ENCODE data around the gene PANX2. TPM values are rescaled to one million over a fixed set of nuclear protein-coding genes. Genes with fewer than 3 reads are reported as not detected.
"Not testable (repeated sequence)": the region's sequence is repeated elsewhere in the genome, so short reads cannot be mapped to it uniquely, and the experiment has no call there.

Gene PANX2
- total RNA-seq, 1 experiment from 2014 or later: 4.2 TPM

- DNase-seq (ENCODE audit: extremely low read depth, low read depth): not testable (repeated sequence)
Observed at GRCh38 chr22:50168490-50169180, 1.9 kb upstream of the PANX2 start.

- no peak for DNase-seq (ENCODE audit: extremely low read depth, low read depth)
Observed at GRCh38 chr22:50169181-50169759, 1.3 kb upstream of the PANX2 start.

- DNase-seq (ENCODE audit: extremely low read depth, low read depth): peak; percentile 34
Observed at GRCh38 chr22:50169774-50170341, 673 bp upstream of the PANX2 start.

GRCh38 chr22:50171319-50171964 is 911 bp downstream of the PANX2 start:
- DNase-seq (ENCODE audit: extremely low read depth, low read depth): no peak

GRCh38 chr22:50171965-50172421 is 1.5 kb downstream of the PANX2 start:
- DNase-seq (ENCODE audit: extremely low read depth, low read depth): no peak

- DNase-seq (ENCODE audit: extremely low read depth, low read depth): no peak
Observed at GRCh38 chr22:50173311-50173982, 2.9 kb downstream of the PANX2 start.

- DNase-seq (ENCODE audit: extremely low read depth, low read depth): no peak
Observed at GRCh38 chr22:50173983-50174355, 3.4 kb downstream of the PANX2 start.

GRCh38 chr22:50174382-50175190 is 4.1 kb downstream of the PANX2 start:
- DNase-seq (ENCODE audit: extremely low read depth, low read depth): no peak

- DNase-seq (ENCODE audit: extremely low read depth, low read depth): no peak
Observed at GRCh38 chr22:50175191-50175461, 4.6 kb downstream of the PANX2 start.

GRCh38 chr22:50175921-50176849 is 5.7 kb downstream of the PANX2 start:
- no peak for DNase-seq (ENCODE audit: extremely low read depth, low read depth)

GRCh38 chr22:50176850-50177536 is 6.5 kb downstream of the PANX2 start:
- no peak for DNase-seq (ENCODE audit: extremely low read depth, low read depth)

- DNase-seq (ENCODE audit: extremely low read depth, low read depth): no peak
Observed at GRCh38 chr22:50177537-50178470, 7.3 kb downstream of the PANX2 start.

- DNase-seq (ENCODE audit: extremely low read depth, low read depth): no peak
Observed at GRCh38 chr22:50178471-50178864, 7.9 kb downstream of the PANX2 start.

GRCh38 chr22:50178871-50179869 is 8.6 kb downstream of the PANX2 start:
- DNase-seq (ENCODE audit: extremely low read depth, low read depth): no peak

GRCh38 chr22:50179937-50180726 is 9.6 kb downstream of the PANX2 start:
- DNase-seq (ENCODE audit: extremely low read depth, low read depth): no peak

Data from NCI-H460 (cell line).